HS-5 (cell line): ENCODE results near the gene TFPT.

Experiments
- DNase-seq: peaks from one replicate; pipeline ENCODE4 v3.0.0-alpha.2; 2012; ENCODE audit warnings: low read depth

TFPT gene, protein sequence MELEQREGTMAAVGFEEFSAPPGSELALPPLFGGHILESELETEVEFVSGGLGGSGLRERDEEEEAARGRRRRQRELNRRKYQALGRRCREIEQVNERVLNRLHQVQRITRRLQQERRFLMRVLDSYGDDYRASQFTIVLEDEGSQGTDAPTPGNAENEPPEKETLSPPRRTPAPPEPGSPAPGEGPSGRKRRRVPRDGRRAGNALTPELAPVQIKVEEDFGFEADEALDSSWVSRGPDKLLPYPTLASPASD

DNA sequence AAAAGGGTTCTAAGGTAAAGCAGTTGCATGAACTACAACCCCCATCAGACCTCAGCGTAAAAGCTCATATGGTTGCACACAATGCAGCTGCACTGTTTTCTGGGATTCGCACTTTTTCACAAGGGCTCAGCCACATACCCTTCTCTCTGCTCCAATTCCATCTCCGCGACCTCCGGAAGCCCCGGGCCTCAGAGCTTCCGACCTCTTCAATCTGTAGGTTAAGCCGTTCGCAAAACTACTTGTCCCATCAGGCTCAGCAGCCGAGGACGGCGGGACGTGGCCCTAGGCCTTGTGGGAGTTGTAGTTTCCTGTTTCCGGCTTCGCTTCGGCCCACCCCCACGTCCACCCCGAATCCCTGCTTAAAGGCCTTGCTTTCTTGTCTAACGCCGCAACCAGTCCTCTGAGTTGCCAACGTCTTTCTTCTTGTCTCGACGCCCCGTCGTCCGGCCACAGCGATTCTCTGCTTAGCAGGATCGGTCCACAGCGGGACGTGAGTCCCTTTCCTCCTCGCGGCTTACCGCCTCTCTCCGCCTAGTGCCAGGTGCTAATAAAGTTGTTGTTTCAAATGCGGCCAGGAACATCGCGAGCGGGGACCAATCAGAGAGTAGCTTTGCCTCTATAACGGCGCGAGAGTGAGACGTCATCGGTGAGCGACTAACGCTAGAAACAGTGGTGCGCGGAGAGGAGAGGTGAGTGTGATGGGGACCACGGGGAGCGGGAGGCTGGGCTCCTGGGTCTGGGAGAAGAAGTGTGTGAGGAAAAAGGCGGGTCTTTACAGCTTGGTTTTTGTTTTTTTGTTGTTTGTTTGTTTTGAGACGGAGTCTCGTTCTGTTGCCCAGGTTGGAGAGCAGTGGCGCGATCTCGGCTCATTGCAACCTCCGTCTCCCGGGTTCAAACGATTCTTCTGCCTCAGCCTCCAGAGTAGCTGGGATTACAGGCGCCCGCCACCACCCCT is at the start of gene TFPT, which contains the start of gene PRPF31:
TSS of gene TFPT (minus strand) at position 549 of the 955 bp plus-strand sequence. CDS start at position 161, 388 bp downstream.
TSS of gene PRPF31 (plus strand) at position 646 of the 955 bp plus-strand sequence. CDS start 2,525 bp downstream, outside the sequence.
- DNase-seq, result peak; percentile 96

DNA sequence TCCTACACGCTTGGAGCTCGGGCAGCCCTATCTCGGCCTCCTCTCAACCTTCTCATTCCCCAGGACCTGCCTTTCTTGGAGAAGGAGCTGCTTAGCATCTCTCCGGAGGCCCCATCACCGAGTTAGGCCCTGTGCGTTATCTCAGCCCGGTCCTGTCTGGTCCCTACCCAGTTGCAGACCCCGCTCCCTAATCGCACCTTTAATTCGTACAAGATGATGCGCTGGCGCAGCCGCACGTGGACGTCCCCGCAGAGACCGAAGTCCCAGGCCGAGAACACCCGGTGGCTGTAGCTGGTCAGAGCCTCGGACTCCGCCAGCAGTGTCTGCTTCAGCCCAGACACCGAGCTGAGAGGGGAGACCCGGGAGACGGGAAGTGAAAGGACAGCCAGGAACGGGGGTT is 49.8 kb upstream of the TFPT start:
- no peak for DNase-seq

DNA sequence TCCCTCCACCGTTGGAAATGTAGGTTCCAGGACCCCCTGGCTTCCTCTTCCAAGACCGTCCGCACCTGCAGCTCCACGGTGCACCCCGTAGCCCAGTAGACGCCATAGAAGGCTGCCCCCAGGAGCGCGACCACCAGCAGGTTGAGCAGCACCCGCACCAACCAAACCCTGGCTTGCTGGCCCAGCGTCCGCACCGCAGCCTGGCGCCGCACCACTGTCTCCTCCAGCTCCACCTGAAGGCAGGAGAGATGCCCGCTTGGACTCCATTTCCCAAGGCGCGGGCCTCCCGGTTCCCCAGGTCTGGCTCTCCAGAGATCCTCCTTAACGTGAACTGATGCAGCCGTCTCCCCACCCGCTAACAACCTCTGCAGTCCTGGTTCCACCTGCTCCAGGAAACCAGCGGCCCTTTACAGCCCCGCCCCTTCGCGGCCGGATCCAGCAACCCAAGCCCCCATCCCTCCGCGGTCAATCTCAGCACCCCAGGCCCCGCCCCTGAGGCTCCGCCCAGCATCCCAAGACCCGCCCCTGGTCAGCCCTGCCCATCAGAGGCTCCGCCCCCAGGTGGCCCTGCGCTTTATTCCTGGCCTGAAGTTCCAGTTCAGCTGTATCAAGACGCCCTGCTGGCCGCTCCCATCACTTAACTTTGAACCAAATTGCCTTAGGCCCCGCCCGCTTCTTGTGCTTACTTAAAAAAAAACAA is 49.1 kb upstream of the TFPT start:
- no peak for DNase-seq

DNA sequence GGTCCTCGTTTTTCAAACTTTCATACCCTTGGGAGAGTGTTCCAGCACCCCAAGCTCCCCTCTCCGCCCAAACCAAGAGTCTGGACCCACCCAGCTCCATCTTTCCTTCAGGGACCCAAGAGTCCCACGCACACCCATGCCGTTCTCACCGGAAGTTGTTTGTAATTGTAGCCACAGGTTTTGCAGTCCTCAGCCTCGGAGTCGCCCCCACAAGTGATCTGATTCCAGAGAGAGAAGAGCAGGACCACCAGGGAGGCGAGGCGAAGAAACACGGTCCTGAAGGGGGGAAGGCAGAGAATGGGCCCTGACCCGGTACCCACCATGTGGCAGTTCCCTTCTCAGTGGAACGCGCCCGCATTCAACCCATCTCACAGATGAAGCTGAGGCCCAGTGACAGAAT is 47.4 kb upstream of the TFPT start:
- DNase-seq, result no peak

DNA sequence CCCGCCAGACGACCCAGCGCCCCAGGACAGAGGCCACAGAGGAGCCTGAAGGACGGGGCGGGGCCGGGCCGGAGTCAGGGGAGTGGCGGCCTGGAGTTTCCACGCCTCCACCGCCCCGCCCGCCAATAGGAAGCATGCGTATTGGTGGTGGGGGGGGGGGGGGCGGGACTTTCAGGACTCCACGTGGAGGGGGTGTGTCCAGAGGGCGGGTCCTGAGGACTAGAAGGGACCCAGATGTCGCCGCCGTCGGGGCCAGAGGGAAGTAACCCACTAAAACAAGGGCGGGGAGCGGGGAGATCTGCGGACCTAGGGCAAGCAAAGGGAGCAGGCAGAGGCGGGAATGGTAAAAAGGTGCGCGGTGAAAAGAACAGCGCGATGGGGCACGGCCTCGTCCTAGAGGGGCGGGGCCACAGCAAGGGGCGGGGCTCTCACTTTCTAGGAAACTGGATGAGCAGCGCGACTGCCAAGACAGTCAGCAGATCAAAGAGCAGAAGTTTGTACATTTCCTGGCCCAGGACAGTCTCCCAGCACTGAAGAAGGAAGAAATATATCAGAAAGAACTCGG is 46.9 kb upstream of the TFPT start:
- no peak for DNase-seq

DNA sequence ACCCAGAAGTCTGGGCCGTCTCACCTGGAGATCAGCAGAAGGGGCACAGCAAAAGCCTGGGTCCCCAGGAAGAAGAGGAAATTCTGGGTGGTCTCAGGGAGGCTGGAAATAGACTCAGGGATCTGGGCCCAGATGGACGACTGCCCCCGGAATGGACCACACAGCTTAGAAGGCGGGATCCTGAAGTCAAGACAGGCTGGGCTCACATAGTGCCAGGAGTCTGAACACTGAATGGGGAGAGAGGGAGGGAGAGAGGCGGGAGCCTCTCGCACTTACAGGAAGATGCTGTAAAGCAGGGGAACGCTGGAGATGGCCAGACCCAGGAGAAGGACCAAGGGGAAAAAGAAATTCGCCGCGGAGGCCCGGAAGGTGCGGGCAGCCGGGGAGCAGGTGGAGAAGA is 45.4 kb upstream of the TFPT start:
- DNase-seq, result no peak

DNA sequence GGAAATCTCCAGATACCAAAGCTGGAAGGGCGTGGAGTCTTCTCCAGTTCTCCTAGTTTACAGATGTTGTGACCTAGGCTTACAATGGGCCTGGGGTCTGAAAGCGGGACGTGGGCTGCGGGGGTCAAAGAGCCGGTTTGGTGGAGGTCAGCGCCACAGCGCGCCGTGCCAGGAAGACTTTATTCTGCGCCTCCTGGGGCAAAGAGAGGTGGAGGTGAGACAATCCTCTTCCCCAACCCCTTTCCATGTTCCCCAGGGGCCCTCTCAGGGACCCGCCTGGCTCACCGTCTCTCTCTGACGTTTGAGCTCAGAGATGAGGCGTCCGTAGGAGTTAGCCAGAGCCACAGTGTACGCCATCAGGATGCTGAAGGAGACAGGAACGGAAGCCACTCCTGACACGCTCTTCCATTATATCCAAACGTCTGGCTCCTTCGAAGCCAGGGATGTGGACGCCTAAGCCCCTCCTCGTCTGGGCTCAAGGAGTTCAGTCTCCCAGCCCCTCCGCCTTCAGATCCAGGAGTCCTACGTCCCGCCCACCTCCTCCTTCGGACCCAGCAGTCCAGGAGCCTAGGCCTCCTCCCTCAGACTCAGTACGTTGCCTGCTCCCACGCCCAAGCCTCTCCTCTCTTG is 44.8 kb upstream of the TFPT start:
- no peak for DNase-seq

DNA sequence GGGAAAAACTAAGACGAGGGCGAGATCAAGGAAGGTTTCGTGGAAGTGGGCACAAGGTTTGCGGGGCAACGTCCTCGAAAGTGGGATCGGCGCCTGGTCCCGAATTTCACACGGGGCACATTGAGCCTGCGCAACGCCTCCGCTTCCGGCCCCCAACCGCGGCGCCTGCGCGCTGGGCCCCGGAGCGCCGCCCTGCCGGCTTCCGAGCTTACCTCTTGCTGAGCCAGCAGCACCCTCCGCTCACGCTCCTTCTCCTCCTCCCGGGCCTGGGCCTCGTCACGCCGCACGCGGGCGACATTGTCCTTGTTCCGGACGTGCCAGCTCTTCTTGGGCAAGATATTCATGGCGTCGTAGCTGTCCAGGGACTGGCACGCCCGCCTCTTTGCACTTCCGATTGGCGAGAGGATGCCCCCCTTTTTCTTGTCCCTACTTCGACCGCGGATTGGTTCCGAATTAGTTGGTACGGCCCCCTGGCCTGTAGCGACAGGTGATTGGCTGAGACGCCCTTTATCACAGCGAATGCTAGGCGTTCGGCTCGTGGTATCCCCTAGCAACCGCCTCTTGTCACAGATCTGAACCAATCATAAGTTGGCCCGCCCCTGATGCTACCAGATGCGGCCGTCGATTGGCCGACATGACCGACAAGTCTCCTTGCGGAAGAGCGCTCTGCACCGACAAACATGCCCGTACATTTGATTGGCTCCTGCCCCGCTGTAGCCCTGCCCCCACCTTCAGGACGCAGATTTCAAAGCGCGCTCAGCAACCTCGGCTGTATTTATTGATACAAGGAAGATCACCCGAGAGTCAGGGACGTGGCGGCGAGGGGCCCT is 44.1 kb upstream of the TFPT start, which contains the start of gene LENG1:
TSS of gene LENG1 (minus strand) at position 370 of the 830 bp plus-strand sequence. CDS start at position 344, 26 bp downstream.
- DNase-seq, result peak; percentile 99

DNA sequence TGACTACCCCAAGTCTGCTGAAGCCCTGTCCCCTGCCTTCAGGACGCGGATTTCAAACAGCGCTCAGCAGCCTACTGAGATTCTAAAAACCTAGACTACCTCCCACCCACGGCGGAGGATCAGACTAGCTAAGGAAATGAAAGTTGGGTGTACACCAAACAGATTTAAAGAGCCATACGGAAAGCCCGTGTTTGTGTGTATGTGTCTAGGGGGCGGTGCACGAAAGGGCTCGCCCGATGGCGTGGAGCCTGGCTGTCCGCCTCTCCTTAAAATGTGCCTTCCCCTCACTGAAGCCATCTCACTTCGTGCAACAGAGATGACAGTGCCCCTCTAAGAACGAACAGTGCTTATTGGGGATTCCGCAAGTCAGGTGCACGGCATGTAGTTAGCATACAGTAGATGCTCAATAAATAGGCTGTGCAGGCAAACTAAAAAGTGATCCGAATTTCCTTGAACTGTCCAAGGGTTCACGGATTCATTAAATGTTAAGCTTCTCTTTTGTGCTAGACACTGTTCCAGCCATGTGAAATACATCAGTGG is 43.4 kb upstream of the TFPT start:
- DNase-seq, result no peak

DNA sequence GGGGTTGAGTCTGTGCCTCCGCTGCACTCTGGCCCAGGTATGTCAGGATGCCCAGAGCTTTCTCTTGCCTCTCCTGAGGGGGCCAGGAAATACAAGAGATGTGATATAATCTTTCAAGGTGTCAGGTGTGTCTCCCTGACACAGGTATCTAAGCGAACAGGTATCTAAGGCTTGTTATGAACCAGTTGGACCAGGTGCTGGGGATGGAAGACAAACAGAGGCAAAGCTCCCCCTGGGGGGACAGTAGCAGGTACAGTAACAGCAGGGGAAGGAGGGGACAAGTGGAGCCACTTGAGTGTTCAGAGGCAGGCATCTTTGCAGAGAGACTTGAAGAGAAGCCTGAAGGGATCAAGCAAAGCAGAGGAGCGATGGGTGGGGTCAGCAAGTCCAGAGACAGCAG is 41.5 kb upstream of the TFPT start:
- DNase-seq, result no peak

DNA sequence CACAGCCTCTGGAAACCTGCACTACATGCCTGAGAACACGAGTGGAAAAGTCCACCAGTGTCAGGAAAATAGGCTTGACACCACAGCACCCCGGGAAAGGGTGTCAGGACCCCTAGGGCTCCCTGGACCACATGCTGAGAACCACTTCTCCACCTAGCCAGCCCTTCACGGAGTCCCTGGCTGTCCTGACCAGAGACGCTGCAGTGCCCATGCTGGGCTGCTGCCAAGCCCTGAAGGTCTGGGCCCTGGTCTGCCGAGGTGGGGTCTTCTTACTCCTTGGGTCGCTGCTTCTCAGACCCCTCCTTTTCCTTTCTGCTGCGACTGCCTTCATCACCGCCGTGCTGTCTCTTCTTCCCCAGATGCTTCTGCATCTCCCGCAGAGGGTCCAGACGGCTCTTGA is 41.0 kb upstream of the TFPT start:
- DNase-seq, result no peak

DNA sequence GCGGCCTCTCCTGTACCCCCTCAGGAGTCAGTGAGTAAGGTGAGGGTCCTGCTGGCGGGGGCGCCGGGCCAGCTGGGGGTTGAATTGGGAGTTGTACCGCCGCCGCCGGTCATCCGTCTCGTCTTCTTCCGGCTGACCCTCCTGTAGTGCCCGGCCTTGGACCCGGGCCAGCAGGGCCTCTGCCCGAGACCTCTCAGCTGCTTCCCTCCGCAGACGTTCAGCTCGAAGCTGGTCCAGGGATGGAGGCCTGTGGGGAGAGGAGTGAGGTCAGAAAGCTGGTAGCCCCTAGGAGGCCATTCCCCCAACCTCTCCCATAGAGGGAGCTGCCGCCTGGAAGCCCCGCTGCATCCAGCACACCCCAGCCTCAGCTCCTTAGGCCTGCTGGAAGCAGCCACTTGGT is 40.2 kb upstream of the TFPT start:
- no peak for DNase-seq

DNA sequence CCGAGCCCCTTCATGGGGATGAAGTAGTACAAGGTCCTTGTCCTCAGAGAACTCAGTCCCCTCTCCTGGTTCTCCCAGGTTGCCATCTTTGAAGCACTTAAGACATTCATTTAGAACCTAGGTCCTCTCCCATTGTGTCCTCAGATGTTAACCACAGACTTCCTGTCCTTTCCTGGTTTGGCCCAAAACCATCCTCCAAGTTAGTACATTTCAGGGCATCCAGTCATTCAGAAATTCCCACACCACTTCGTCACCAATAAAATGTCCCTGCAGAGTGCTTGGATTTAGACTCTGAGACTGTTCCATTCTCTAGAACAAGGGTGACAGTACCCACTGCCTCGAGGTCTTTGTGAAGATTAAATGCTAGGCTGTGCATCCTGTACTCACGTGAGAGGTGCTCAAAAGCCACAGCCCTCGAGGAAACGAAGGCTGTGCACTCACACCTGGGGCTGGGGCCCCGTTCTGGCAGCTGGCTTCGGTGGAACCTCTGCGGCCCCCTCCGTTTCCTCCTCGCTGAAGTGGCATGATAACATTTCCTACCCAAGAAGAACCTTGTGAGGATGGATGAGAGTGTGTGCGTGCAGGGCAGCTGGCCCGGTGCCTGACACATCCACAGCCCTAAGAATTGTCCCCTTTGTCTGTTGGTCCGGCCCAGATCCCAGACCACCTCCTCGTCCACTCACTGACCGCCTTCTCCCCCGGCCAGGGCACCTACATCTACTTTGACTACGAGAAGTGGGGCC is 39.3 kb upstream of the TFPT start:
- DNase-seq, result no peak

DNA sequence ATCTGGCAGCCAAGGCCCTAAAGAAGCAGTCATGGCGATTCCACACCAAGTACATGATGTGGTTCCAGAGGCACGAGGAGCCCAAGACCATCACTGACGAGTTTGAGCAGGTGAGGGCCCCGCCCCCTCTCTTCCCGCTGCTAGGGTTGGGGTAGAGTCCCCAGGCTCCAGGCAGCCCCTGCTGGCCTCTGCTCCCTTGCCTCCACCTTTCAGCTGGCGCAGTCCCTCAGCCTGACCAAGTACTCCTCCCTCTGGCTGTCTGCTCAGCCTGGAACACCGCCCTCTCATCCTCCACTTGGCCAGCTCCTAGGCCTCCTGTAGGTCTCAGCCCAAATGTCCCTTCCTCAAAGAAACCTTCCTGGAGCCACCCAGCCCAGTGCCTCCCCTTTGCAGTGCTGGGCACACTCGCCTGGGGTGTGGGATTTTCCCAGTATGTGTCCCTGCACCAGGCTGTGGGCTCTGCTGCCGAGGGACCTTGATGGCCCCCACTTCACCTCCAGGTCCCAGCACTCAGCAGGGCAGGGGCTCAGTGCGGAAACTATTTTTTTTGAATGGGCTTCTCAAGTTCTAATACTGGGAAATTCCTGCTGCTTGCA is 38.4 kb upstream of the TFPT start:
- no peak for DNase-seq

DNA sequence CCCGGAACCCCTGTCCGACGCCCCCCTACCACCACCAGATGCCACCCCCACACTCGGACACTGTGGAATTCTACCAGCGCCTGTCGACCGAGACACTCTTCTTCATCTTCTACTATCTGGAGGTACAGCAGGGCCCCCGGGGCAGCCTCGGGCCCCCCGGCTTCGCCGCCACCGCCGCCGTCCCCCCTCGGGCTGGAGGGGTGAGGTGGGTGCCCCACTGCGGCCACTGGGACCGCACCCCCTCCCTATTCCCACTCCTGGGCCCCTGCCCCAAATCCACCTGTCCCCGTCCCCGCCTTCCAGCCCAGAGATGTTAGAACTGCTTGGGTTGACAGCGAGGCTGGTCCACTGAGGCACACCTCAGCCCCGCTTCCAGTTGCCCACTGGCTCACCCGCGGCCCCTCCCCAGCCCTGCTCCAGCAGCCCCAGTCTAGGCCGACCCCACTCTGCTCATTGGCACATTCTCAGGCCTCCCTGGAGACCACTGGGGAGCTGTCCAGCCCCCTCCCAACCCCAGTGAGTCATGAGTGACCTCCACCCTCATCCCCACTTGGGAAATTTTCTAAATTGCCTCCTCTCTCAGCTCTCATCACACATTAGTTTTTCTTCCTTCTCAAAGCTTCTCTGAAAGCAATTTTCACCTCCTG is 37.5 kb upstream of the TFPT start:
- DNase-seq, result no peak

DNA sequence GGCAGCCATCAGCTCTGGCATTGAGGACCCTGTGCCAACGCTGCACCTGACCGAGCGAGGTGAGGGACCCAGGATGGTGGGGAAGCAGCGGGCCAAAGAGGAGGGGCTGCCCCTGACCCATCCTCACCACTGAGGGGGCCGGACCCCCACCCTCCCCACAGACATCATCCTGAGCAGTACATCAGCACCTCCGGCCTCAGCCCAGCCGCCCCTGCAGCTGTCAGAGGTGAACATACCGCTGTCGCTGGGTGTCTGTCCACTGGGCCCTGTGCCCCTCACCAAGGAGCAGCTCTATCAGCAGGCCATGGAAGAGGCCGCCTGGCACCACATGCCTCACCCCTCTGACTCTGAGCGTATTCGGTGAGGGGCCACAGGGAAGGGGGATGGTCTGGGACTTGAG is 36.8 kb upstream of the TFPT start:
- no peak for DNase-seq

DNA sequence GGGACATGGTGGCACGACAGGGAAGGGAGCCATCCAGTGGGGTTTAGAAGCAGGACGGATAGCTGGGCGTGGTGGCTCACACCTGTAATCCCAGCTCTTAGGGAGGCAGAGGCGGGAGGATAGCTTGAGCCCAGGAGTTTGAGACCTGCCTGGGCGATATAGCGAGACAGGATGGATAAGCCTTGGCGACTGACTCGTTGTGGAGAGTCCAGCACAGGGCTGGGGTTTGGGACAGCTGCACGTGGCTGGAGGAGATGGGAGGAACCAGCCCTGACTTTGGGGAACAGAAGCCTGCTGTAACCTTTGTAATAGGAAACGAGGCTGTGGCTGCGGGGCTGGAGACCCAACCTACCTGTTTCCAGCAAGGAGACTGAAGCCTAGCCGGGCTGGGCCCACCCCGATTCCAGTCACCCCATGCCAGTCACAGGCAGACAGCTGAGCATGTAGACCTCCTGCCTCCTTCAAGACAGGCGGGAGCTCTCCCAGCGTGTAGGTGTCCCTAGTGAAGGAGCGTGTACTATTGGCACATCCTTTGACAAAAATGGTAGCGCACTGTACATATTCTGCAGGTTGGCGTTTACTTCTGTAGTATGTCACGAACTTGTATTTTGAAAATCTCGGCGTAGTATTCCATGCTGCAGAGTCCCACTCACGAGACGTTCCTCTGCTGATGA is 36.0 kb upstream of the TFPT start:
- DNase-seq, result no peak
